Measurements from ENCODE around the gene HPCAL1. TPM values are rescaled to one million over a fixed set of nuclear protein-coding genes. Genes with fewer than 3 reads are reported as not detected.

HPCAL1 gene
- total and polyA plus RNA-seq, 2 experiments from 2014 or later: 58.9 to 65.4 TPM

DNA sequence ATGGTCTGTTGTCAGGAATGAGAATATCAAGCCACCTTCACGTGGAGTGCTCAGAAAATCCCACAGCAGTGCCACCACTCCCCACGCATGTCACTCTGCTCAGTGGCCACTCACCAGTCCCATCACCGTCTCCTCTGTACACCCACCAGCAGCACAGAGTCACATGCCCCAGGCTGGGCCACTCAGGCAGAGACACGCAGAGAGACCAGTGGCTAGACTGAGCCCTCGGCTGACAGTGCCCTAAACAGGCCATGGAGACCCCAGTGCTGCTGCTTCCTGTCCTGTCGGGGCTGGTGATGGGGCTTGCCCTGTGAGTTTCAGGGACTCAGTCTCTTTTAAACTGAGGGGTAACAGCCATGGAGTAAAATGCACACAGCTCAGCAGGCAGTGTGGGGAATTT, 119.5 kb downstream of the HPCAL1 start:
- no peak for DNase-seq
- no peak overlapping the region for H3K4me2 ChIP-seq (ENCODE audit: unreplicated experiment)
- H3K27ac ChIP-seq: no peak overlapping the region
- H2AFZ ChIP-seq: no peak overlapping the region
- in situ Hi-C loops (cut with MboI): no loop called here
- no peaks in the 10 kb centered on the region for H3K9me3 ChIP-seq (ENCODE audit: low read depth)
- TF ChIP-seq EZH2 (IDR thresholded peaks at IDR 0.05; ENCODE audit: insufficient read depth, poor library complexity, severe bottlenecking): no peak
- TF ChIP-seq EZH2phosphoT487 (IDR thresholded peaks at IDR 0.05; ENCODE audit: insufficient read depth, low read depth): no peak
- H3K9ac ChIP-seq: no peak overlapping the region
- no peak overlapping the region for H3K4me3 ChIP-seq
- H4K20me1 ChIP-seq (ENCODE audit: insufficient read depth): no peaks in the 10 kb centered on the region
- no peaks in the 10 kb centered on the region for H3K27me3 ChIP-seq (replicated peaks; ENCODE audit: insufficient read depth)
- no peaks in the 10 kb centered on the region for H3F3A ChIP-seq (ENCODE audit: insufficient read depth)
- H3K4me1 ChIP-seq (ENCODE audit: insufficient read depth): no peaks in the 10 kb centered on the region
- 94 to 98% methylated on average over 6 of the region's 6 CpGs for WGBS, 2 experiments (ENCODE audit: low coverage in 1 of 2, low lambda C conversion rate in 2 of 2, missing lambda C conversion rate in 2 of 2)
- no peaks in the 10 kb centered on the region for H3K9me2 ChIP-seq (ENCODE audit: insufficient read depth)
- H3K36me3 ChIP-seq (ENCODE audit: low read depth): no peaks in the 10 kb centered on the region
- H3K79me2 ChIP-seq (ENCODE audit: insufficient read depth): no peaks in the 10 kb centered on the region

DNA sequence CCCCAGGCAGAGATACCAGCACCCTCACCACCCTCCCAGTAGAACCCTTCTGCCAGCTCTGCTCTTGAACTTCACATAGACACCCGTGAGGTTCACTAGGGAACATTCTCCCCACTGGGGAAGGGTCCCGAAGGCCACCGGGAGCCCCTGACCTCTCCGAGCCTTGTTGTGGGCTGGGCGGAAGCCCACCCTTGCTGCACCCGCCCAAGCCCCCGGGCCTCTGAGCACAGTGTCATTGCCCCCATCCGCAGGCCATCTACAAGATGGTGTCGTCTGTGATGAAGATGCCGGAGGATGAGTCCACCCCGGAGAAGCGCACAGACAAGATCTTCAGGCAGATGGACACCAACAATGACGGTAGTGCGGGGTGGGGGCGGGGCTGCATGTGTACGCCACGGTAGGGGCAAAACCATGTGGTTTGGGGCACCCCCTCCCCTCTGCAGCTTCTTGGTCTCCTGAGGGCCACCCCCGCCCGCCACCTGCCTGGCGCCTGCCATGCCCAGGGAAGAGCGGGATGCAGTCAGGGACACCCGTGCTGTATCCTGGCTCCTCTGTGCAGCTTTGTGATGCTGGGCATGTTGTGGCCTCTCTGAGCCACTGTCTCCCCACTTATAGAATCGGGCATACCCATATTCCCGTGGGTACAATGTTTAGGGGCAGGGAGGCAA, 120.2 kb downstream of the HPCAL1 start:
- TF ChIP-seq EZH2phosphoT487 (IDR thresholded peaks at IDR 0.05; ENCODE audit: insufficient read depth, low read depth) (no peak), EZH2 (IDR thresholded peaks at IDR 0.05; ENCODE audit: insufficient read depth, poor library complexity, severe bottlenecking) (no peak)
- in situ Hi-C loops (cut with MboI): no loop called here
- Histone ChIP-seq H3K9me2 (ENCODE audit: insufficient read depth) (no peaks in the 10 kb centered on the region), H3F3A (ENCODE audit: insufficient read depth) (no peaks in the 10 kb centered on the region), H3K4me2 (ENCODE audit: unreplicated experiment) (no peak overlapping the region), H3K9ac (no peak overlapping the region), H3K27ac (no peak overlapping the region), H3K4me3 (no peak overlapping the region), H2AFZ (no peak overlapping the region), H3K79me2 (ENCODE audit: insufficient read depth) (no peaks in the 10 kb centered on the region), H3K36me3 (ENCODE audit: low read depth) (no peaks in the 10 kb centered on the region), H3K9me3 (ENCODE audit: low read depth) (no peaks in the 10 kb centered on the region), H4K20me1 (ENCODE audit: insufficient read depth) (no peaks in the 10 kb centered on the region), H3K27me3 (replicated peaks; ENCODE audit: insufficient read depth) (no peaks in the 10 kb centered on the region), H3K4me1 (ENCODE audit: insufficient read depth) (no peaks in the 10 kb centered on the region)
- DNase-seq: no peak
- WGBS, 2 experiments (ENCODE audit: low coverage in 1 of 2, low lambda C conversion rate in 2 of 2, missing lambda C conversion rate in 2 of 2): 93 to 94% methylated on average over 22 to 24 of the region's 24 CpGs

DNA sequence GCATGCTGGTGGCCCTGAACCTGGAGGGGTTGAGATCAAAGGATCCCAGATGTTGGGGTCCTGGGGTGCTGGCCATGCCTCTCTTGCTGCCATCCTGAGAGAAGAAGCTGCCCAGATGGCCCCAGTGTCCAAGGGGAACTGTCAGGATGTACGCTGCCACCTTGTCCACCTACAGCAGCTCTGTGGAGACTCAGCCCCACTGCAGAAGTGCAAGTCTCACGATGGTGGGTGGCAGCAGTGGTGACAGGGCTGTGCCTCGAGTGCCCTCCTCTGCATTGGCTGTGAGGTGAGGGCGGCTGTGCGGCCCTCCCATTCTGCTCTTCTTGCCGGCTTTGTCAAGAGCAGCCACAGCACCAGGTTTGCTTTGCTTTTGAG, 120.7 kb downstream of the HPCAL1 start:
- no peaks in the 10 kb centered on the region for H3K79me2 ChIP-seq (ENCODE audit: insufficient read depth)

DNA sequence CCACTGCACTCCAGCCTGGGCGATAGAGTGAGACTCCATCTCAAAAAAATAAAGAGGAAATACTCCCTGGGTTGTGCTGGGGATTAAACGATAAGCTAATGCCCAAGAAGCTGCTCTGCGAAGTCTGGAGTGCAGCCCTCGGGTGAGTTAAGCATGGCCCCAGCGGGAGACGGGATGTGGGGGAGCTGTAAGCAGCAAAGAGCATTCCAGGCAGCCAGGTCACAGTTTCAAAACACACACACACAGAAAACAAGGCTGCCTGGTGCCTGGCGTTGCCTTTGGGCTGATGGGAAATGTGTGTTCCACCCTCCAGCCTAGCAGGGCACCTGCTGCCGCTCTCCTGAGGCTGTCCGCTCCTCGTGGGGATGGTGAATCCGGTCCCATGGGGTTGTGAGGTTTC, 121.3 kb downstream of the HPCAL1 start:
- no peak overlapping the region for H3K9ac ChIP-seq
- H4K20me1 ChIP-seq (ENCODE audit: insufficient read depth): no peaks in the 10 kb centered on the region
- H3K9me3 ChIP-seq (ENCODE audit: low read depth): no peaks in the 10 kb centered on the region
- no peaks in the 10 kb centered on the region for H3K36me3 ChIP-seq (ENCODE audit: low read depth)
- no peaks in the 10 kb centered on the region for H3K27me3 ChIP-seq (replicated peaks; ENCODE audit: insufficient read depth)
- no peak overlapping the region for H3K4me2 ChIP-seq (ENCODE audit: unreplicated experiment)
- H2AFZ ChIP-seq: no peak overlapping the region
- DNase-seq: peak; percentile 39
- no peaks in the 10 kb centered on the region for H3K9me2 ChIP-seq (ENCODE audit: insufficient read depth)
- no peaks in the 10 kb centered on the region for H3K79me2 ChIP-seq (ENCODE audit: insufficient read depth)
- H3F3A ChIP-seq (ENCODE audit: insufficient read depth): 0 out of 2 replicates have a peak, but pooled peaks cover 5% of the 10 kb centered on the region
- H3K27ac ChIP-seq: no peak overlapping the region
- in situ Hi-C loops (cut with MboI): no loop called here
- TF ChIP-seq EZH2 (IDR thresholded peaks at IDR 0.05; ENCODE audit: insufficient read depth, poor library complexity, severe bottlenecking) (no peak), EZH2phosphoT487 (IDR thresholded peaks at IDR 0.05; ENCODE audit: insufficient read depth, low read depth) (no peak)
- H3K4me3 ChIP-seq: no peak overlapping the region
- WGBS, 2 experiments (ENCODE audit: low coverage in 1 of 2, low lambda C conversion rate in 2 of 2, missing lambda C conversion rate in 2 of 2): 84 to 91% methylated on average over 11 of the region's 11 CpGs
- H3K4me1 ChIP-seq (ENCODE audit: insufficient read depth): no peaks in the 10 kb centered on the region

More for the DNA sequence above, 120.7 kb downstream of the HPCAL1 start:
- H3K36me3 ChIP-seq (ENCODE audit: low read depth): no peaks in the 10 kb centered on the region
- no peaks in the 10 kb centered on the region for H3K9me3 ChIP-seq (ENCODE audit: low read depth)
- no peaks in the 10 kb centered on the region for H3K9me2 ChIP-seq (ENCODE audit: insufficient read depth)
- 0 out of 2 replicates have a peak, but pooled peaks cover under 1% of the 10 kb centered on the region for H3F3A ChIP-seq (ENCODE audit: insufficient read depth)
- H2AFZ ChIP-seq: no peak overlapping the region
- no peak for DNase-seq
- no peak overlapping the region for H3K4me3 ChIP-seq
- H3K4me1 ChIP-seq (ENCODE audit: insufficient read depth): no peaks in the 10 kb centered on the region
- TF ChIP-seq EZH2phosphoT487 (IDR thresholded peaks at IDR 0.05; ENCODE audit: insufficient read depth, low read depth): no peak
- TF ChIP-seq EZH2 (IDR thresholded peaks at IDR 0.05; ENCODE audit: insufficient read depth, poor library complexity, severe bottlenecking): no peak
- H3K4me2 ChIP-seq (ENCODE audit: unreplicated experiment): no peak overlapping the region
- in situ Hi-C loops (cut with MboI): no loop called here
- H4K20me1 ChIP-seq (ENCODE audit: insufficient read depth): no peaks in the 10 kb centered on the region
- H3K27ac ChIP-seq: no peak overlapping the region
- no peaks in the 10 kb centered on the region for H3K27me3 ChIP-seq (replicated peaks; ENCODE audit: insufficient read depth)
- 84% methylated on average over 6 of the region's 6 CpGs for WGBS, 2 experiments (ENCODE audit: low coverage in 1 of 2, low lambda C conversion rate in 2 of 2, missing lambda C conversion rate in 2 of 2)
- H3K9ac ChIP-seq: no peak overlapping the region
